ENCODE measurements around the gene EEF1E1.

GRCh38 chr6:8085053-8085511 is 17.3 kb downstream of the EEF1E1 start:
- no peak for TF ChIP-seq POLR2AphosphoS5 (IDR thresholded peaks at IDR 0.05; ENCODE audit: borderline replicate concordance, low read depth, low read length)
- no peak for TF ChIP-seq EZH2 (IDR thresholded peaks at IDR 0.05)
